ENCODE measurements around the gene RPS6KB2.

Gene RPS6KB2

DNA sequence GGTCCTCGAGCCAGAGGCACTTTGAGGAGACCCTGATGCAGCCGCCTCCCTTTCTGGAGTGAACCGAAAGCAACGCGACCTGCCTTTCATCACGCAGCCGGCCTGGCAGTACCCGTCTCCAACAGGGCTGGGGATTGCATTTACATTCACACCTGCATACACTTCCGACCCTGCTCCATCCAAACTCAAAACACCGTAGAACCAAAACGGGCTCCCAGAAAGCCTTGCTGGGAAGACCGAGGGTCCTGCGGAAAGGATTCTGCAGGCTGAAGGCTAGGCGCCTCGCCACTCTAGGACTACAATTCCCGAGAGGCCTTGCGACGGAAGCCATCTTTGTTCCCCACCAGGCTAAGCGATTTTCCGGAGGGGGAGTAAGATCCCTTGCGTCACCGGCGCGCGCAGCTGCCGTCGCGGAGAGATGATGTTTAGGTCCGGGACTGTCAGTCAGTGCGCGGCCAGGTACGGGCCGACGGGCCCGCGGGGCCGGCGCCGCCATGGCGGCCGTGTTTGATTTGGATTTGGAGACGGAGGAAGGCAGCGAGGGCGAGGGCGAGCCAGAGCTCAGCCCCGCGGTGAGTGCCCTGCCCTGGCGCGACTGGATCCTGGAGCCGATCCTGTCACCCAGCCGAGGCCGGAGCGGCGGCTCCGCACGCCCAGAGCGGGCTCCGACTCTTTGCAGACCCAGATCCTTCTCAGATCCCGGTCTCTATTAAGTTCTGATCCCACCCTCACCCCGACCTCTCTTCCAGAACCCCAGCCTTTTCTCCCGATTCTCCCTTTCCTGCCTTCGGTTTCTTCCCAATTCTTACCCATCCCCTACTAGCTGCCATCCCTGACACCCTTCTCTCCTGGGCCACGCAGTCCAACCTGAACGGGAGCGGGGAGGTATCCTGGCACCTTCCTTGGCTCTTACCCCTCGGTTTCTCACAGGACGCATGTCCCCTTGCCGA lies at the start of gene RPS6KB2:
RPS6KB2 (plus strand) TSS at position 443 of the 950 bp plus-strand sequence; CDS start at position 495, 52 bp downstream.
- TF ChIP-seq ZNF274 (IDR thresholded peaks at IDR 0.05; ENCODE audit: low read depth, low read length) = no peak
- H3K4me3 ChIP-seq (ENCODE audit: low read length) = peak within 1 kb of the TSS; percentile 93

DNA sequence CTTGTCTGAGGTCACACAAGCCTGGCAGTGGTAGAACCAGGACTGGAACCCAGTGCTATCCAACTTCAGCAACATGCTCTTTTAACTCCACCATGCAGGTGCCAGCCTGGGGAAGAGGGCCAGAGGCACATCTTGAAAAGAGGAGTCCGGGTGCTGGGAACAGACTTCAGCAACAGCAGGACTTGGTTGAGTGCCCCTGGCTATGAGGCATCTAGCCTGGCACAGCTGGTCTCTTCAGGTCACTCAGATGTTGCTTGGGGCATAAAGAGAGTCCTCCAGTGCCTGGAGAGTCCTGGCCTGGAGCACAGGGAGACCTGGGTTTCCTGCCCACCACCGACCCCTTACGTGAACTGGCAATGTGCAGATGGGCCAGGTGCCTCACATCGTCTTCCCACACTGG lies 49.8 kb upstream of the RPS6KB2 start:
- H3K4me3 ChIP-seq (ENCODE audit: low read length) = no peak overlapping the region
- no peak for TF ChIP-seq ZNF274 (IDR thresholded peaks at IDR 0.05; ENCODE audit: low read depth, low read length)

DNA sequence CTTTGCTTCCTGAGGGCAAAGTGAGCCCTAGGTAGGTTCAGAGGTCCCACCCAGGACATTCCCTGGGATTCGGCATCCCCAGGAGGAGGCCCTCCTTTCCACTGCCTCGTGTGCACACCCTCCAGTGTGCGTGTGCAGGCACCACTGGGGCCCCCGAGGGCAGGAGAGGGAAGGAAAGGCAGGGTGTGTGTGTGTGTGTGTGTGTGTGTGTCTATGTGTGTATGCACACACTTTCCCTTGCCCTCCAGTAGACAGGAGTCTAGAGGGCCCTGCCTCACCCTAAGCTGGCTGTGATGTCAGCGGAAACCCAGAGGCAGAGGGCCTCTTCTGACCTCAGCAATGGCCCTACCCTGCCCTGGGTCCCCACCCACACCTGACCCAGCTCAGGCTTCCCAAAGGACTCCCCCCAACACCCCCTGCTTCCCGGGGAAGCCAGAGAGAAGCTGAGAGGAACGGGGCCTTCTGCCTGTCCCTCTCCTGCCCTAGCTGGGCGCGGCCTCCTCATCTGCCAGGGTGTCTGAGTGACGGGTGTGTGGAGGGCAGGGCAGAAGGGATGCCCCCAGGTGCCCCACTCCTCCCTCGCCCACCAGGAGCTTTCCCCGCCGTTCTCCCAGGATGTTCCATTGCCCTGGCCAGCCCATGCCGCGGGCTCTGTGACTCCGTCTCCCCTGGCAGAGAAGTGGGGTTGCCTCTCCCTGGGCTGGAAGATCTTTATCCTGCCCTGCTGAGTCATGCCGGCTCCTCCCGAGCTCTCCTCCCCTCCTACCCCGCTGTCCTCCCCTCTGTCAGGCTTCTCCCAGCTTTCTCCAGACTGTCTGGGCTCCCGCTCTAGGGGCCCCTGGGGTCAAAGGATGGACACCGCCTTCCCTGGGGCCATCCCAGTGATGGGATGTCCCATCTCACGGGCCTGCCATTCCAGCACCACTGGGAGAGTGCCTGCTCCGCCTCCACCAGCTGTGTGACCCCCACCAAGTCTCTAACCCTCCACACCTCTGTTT lies 48.9 kb upstream of the RPS6KB2 start:
- TF ChIP-seq ZNF274 (IDR thresholded peaks at IDR 0.05; ENCODE audit: low read depth, low read length) = no peak
- no peak overlapping the region for H3K4me3 ChIP-seq (ENCODE audit: low read length)

DNA sequence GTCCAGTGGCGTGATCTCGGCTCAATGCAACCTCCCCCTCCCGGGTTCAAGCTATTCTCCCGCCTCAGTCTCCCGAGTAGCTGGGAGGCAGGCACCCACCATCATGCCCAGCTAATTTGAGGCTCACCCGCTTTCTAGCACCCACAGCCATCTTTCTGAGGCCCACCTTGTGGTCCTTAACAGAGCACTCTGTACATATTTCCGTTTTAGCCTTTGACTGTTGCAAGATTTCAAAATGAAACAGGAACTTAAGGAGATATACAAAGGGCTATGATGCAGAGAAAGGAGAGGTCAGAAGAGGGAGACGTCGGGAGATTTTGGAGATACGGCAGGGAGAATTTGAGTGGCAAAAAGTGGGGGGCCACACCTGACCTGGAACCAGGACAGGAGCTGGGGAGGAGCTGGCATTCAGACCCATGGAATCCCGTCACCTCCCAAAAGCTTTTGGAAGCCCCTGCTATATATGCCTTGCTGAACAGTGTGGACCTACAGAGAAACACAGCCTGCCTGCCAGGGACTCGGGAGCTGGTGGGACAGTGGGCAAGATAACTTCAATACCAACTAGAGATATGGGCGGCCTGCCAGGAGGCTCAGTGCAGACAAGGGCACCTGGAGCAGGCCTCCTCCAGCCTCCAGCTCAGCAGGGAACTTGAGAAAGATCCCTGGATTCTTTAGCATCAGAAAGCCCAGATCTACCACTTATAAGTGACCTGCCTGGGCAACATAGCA lies 46.9 kb upstream of the RPS6KB2 start:
- no peak for TF ChIP-seq ZNF274 (IDR thresholded peaks at IDR 0.05; ENCODE audit: low read depth, low read length)
- H3K4me3 ChIP-seq (ENCODE audit: low read length) = no peak overlapping the region

DNA sequence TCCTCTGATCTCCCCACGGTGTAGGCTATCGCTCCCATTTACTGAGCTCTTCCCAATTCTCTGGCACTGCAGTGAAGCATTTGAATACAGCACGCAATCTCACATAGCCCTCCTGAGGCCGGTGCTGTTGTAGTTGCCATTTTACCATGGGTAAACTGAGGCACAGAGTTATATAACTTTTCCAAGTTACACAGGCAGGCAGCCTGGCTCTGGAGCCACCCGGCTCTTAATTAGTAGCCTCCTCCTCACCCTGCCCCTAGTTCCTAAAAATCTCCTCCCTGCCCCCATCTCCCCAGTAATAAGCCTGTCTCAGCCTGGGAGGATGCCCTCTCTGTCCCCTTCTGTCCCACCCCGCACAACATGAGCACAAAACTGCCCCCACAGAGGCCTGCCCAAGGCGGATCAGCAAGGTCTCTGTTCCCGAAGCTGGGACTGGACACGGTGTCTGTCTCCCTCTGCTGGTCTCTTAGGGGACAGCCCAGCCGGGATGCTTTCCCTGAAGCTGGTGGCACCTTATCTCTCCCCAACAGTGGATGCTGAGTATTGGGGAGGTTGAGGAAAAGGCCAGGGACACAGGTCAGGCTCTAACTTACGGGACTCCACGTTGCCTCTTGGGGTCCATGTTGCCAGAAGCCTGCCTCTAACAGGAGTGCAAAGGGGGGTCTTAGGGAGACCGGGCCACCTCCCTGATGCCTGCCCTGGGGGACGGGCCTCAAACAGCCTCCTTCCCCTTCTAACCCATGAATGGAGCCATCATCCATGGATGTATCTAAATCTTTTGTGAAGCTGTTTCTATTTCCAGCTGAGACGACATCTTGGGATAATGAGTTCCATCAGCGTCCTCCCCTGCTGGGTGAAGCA lies 45.8 kb upstream of the RPS6KB2 start:
- TF ChIP-seq ZNF274 (IDR thresholded peaks at IDR 0.05; ENCODE audit: low read depth, low read length) = no peak
- H3K4me3 ChIP-seq (ENCODE audit: low read length) = no peak overlapping the region

DNA sequence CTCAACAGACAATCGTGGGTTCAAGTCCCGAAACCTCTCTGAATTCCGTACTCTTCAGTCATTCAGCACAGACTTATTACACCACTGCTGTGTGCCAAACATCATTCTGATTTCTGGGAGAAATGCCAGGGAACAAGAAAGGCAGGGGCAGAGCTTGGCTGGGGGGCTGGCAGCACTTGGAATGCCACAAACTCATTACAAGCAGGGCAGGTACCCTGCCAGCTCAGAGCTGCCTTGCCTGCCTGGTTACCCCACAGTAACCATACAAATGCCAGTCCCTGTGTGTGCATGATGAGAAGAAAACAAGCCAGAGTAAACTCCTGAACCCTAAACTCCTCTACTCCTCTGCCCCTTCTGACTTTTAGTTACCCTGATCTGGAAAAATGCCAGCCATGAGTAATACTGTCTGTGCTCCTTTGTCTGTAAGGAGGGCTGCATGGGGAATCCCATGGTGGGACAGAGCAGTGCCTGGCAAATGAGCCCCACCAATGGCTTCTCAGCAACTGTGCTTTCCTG lies 43.4 kb upstream of the RPS6KB2 start:
- TF ChIP-seq ZNF274 (IDR thresholded peaks at IDR 0.05; ENCODE audit: low read depth, low read length) = no peak
- H3K4me3 ChIP-seq (ENCODE audit: low read length) = no peak overlapping the region

DNA sequence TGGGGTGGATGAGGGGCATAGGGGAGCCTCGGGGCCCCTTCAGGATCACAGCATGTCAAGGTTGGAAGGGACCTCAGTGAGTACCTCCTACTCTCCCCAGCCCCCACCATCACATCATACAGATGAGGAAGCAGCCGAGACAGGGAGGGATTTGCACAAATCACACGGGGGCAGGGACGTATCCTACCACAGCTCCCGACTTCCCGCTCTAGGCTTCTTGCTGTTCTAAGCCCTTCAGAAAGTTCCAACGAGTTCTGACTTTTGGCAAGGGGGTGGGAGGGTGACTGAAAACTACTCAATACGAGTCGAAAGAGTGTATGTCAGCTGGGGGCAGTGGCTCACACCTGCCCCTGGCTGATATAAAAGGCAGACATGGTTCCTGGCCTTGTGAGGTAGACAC lies 41.2 kb upstream of the RPS6KB2 start:
- no peak overlapping the region for H3K4me3 ChIP-seq (ENCODE audit: low read length)

DNA sequence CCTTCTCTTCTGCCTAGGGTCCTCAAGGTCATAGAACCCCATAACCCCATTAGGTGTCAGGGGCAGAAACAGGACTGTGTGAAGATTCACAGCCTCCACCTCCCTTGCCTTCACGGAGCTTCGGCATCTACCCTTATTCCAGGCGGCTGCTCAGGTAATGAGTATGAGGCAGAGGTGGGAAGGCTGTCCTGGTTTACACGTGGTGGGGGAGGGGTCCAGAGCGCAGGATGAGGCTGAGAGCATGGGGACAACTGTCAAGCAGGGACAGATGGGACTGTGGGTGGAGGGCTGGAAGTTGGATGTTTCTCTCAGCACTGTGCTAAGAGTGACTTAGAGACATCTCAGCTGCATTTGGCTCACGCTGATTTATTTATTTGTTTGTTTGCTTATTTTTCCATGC lies 40.8 kb upstream of the RPS6KB2 start:
- no peak overlapping the region for H3K4me3 ChIP-seq (ENCODE audit: low read length)
- no peak for TF ChIP-seq ZNF274 (IDR thresholded peaks at IDR 0.05; ENCODE audit: low read depth, low read length)

More for the DNA sequence above, 41.2 kb upstream of the RPS6KB2 start:
- no peak for TF ChIP-seq ZNF274 (IDR thresholded peaks at IDR 0.05; ENCODE audit: low read depth, low read length)

DNA sequence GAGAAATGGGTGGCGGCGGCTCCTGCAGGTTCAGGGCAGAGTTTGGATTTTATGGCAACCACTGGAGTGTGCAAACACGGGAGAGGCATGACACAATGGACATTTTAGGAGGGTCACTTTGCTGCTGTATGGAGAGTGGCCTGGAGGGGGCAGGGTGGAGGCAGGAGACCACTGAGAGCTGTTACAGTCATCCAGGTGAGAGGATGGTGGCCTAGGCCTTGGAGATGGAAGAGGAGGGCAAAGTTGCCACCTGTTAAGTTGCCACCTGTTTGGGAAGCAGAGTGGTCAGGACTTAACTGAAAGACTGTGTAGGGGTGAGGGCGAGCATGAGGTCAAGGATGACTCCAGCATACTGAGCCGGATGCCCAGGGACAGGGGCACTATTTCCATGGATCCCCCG lies 38.8 kb upstream of the RPS6KB2 start:
- H3K4me3 ChIP-seq (ENCODE audit: low read length) = no peak overlapping the region
- no peak for TF ChIP-seq ZNF274 (IDR thresholded peaks at IDR 0.05; ENCODE audit: low read depth, low read length)

DNA sequence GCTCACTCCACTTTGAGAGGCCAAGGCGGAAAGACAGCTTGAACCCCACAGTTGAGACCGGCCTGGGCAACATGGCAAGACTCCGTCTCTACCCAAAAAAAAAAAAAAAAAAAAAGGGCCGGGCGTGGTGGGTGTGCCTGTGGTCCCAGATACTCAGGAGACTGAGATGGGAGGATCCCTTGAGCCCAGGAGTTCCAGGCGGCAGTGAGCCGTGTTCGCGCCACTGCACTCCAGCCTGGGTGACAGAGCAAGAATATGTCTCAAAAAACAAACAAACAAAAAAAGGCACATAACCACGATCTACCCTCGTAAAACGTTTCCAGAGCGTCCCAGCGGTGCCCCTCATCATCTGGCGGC lies 37.4 kb upstream of the RPS6KB2 start:
- H3K4me3 ChIP-seq (ENCODE audit: low read length) = peak overlapping the region; percentile 79
- no peak for TF ChIP-seq ZNF274 (IDR thresholded peaks at IDR 0.05; ENCODE audit: low read depth, low read length)

DNA sequence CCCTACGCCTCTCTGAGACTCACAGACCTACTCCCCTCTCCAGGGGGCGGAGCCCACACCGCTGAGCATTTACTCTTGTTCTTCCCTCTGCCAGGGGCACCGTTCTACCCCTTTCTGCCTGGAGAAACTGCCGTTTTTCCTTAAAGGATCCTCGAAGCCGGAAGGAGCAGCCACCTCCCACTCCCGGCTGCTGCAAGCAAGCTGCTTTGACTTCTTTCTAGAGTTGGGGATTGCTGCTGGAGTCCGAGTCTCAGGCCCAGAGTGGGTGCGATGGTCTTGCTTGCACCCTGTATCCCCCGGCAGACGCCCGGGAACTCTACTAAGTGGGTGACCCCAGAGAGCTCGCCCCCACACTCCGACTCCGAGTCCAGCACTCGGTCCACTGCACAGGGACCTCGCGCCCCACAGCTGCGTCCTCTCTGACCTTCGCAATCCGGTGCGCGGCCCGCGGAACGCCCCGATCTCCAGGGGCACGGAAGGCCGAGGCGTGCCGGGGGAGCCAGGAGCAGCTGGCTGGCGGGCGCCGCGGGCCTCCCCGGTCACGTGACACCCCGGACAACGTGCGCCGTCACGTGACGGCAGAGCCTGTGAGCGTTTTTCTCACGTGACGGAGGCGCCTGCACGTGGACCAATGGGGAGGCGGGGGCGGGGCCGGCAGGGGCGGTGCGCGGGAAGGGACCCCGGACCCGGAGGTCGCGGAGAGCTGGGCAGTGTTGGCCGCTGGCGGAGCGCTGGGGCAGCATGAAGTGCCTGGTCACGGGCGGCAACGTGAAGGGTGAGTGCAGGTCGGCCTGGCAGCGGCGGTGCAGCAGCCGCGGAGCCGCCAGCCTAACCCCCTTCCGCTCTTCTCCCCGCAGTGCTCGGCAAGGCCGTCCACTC lies 36.8 kb upstream of the RPS6KB2 start, which contains the start of gene RAD9A:
RAD9A (plus strand) TSS at position 683 of the 879 bp plus-strand sequence; CDS start at position 742, 59 bp downstream.
- peak within 1 kb of the TSS; percentile 83 for H3K4me3 ChIP-seq (ENCODE audit: low read length)
- TF ChIP-seq ZNF274 (IDR thresholded peaks at IDR 0.05; ENCODE audit: low read depth, low read length) = no peak

All from GM08714 (cell line).